Ovary (tissue), 9 donors: Measurements from ENCODE around the gene ZFPM1. TPM values are rescaled to one million over a fixed set of nuclear protein-coding genes. Genes with fewer than 3 reads are reported as not detected.

Source experiments
- DNase-seq, 5 donors: peaks; one replicate each; pipeline ENCODE4 v3.0.0-alpha.2; 2019 to 2020
- H3K27ac ChIP-seq, 2 donors: fragments of 200-600 bp; one replicate each; pipeline versions ENCODE4 v1.5.1 to v1.8.0; 2019 to 2022
- H3K27me3 ChIP-seq: fragments of 200-600 bp; one replicate; pipeline ENCODE4 v1.8.0; 2022
- H3K36me3 ChIP-seq: fragments of 200-600 bp; sonication (generic); one replicate; pipeline ENCODE4 v1.5.1; 2019
- H3K4me1 ChIP-seq: one replicate; pipeline ENCODE4 v1.8.1; 2013; ENCODE audit warnings: mild to moderate bottlenecking, moderate library complexity; ENCODE audit not compliant: insufficient read depth
- H3K4me3 ChIP-seq: fragments of 200-600 bp; sonication (generic); one replicate; pipeline ENCODE4 v1.5.1; 2017
- H3K9me3 ChIP-seq, 2 donors: fragments of 200-600 bp in 1 of 2; sonication (generic) in 1 of 2; one replicate each; pipeline versions ENCODE4 v1.5.1 to v1.8.1; 2013 to 2019; ENCODE audit warnings: mild to moderate bottlenecking in 1 of 2, moderate library complexity in 1 of 2
- EP300 ChIP-seq: sonication (generic); formaldehyde crosslinking; IDR thresholded peaks from one replicate; pipeline ENCODE4 v1.6.1; 2017; ENCODE audit warnings: antibody characterized with exemption
- POLR2A ChIP-seq: fragments of 450-650 bp; IDR thresholded peaks from one replicate; pipeline ENCODE4 v1.6.1; 2017; ENCODE audit warnings: antibody characterized with exemption, mild to moderate bottlenecking, moderate library complexity
- WGBS, 3 donors: extraction: QIAGEN DNeasy Blood & Tissue Kit in 1 of 3; methylation state at CpG; one replicate each; pipeline versions ENCODE4 v1.1.5 to v1.1.7; 2013 to 2017; 5-methylcytosine and 5-hydroxymethylcytosine counted together
- intact Hi-C, 4 donors: fragments of 100-400 bp; cut with DNase I; formaldehyde crosslinking; loops; one replicate each; pipeline versions ENCODE4 v1.11.0 to v1.15.1; 2022 to 2023
- polyA plus RNA-seq, 2 donors: library from polyadenylated mRNA; stranded (reverse); fragments of 200-250 nt in 1 of 2; fragments of 350-450 nt in 1 of 2; fragmentation: Illumina TruSeq in 1 of 2; extraction: RNeasy Lipid Tissue Mini Kit (QIAGEN cat#74804) in 1 of 2; gene quantifications; one replicate each; pipeline ENCODE4 v1.2.3, GENCODE V29; 2013 to 2014
- total RNA-seq, 7 donors: library from RNA; depleted of rRNA in 2 of 7; stranded (reverse); fragments of >200 nt in 2 of 7; fragmentation: NEBNext Ultra II Directional in 3 of 7; extraction: Animal tissue kit (Norgen Biotek cat#: 25700) in 3 of 7; gene quantifications; one replicate each; pipeline versions ENCODE4 v1.1.0 to v1.2.4, GENCODE V29; 2016 to 2023
- TF ChIP-seq, protein P1 (sequence below), 3 donors: fragments of 450-650 bp in 2 of 3; fragments of 200-600 bp in 1 of 3; IDR thresholded peaks; one replicate each; pipeline versions ENCODE4 v1.5.1 to v1.8.0; 2016 to 2022; ENCODE audit warnings: antibody characterized with exemption in 3 of 3, mild to moderate bottlenecking in 1 of 3
- donor health status: DM: no; HTN: no; CAD: no; lungs with moderate emphysema.
- donor health status: DM: no; HTN: no; CAD: no.
- donor health status: Bipolar disorder and iron deficiency.
- donor health status: DM: yes; HTN: yes; CAD: no.
- donor health status: DM: no; HTN: no; CAD: no.
- donor health status: DM: yes; HTN: yes; CAD: no.

The ZFPM1 gene
- total and polyA plus RNA-seq, 9 donors: 0.10 to 11.4 (median 3.5) TPM

DNA sequence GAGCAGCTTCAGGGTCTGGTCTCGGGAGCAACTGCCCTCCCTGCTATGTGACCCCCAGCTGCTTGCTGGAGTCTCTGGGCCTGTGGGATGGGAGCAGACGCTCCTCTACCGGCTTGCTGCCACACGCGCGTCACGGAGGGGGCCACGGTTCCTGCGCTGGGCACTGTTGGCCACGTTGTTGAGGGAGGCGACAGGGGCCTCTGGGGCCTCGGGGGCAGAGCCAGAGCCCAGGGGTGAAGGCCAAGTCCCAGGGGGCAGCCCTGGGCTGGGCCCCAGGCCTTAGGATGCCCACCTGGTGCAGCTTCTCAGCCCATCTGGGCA, 56.6 kb downstream of the ZFPM1 start:
- Histone ChIP-seq H3K4me3 (no peak overlapping the region), H3K9me3 (no peaks in the 10 kb centered on the region), H3K4me1 (no peaks in the 10 kb centered on the region), H3K36me3 (no peaks in the 10 kb centered on the region), H3K27me3 (no peaks in the 10 kb centered on the region), H3K27ac (no peak overlapping the region)
- DNase-seq: no peak
- intact Hi-C loops: no loop called here
- TF ChIP-seq, protein P1, sequence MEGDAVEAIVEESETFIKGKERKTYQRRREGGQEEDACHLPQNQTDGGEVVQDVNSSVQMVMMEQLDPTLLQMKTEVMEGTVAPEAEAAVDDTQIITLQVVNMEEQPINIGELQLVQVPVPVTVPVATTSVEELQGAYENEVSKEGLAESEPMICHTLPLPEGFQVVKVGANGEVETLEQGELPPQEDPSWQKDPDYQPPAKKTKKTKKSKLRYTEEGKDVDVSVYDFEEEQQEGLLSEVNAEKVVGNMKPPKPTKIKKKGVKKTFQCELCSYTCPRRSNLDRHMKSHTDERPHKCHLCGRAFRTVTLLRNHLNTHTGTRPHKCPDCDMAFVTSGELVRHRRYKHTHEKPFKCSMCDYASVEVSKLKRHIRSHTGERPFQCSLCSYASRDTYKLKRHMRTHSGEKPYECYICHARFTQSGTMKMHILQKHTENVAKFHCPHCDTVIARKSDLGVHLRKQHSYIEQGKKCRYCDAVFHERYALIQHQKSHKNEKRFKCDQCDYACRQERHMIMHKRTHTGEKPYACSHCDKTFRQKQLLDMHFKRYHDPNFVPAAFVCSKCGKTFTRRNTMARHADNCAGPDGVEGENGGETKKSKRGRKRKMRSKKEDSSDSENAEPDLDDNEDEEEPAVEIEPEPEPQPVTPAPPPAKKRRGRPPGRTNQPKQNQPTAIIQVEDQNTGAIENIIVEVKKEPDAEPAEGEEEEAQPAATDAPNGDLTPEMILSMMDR (IDR thresholded peaks at IDR 0.05): no peak
- TF ChIP-seq EP300: no peak
- TF ChIP-seq POLR2A: no peak
- WGBS, 3 donors: 63 to 75% (median 73%) methylated on average over 12 of the region's 12 CpGs

DNA sequence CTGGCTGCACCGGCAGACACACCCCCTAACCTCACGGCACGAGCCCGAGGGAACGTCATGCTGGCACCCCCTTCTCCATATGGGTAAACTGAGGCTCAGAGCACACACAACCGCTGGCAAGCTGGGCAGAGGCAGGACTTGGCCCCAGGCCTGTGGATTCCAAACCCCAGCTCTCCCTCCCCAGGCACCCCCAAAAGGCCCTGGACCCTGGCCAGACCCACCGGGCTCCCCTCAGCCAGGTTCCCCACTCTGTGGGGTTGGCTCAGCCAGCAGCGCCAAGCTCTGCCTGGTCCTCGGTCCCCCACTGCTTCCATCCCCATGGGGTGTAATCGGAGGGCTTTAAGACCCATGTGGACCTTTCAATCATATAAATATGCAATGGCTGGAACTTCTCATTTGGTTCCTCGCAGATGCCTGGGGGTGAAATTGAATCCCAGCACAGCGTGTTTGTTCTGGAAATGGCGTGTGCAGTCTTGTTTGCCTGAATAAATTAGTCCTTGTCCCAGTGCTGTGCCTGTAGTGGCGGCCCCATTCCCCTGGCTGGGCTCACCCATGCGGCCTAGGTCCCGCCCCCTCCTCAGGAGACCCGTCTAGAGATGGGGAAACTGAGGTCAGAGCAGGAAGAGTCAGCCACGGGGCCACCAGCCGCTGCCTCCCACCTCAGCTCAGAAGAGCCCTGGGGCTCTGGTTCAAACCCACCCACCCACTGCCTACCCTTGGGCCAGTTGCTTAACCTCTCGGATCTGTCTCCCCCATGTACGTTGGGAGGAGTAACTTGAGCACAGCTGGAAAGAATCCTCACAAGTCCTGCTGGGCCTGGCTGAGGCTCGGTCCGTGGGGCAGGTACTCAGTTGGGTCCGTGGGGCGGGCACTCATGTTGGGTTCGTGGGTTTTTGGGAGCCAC, 57.3 kb downstream of the ZFPM1 start:
- no peaks in the 10 kb centered on the region for H3K27me3 ChIP-seq
- no peak overlapping the region for H3K27ac ChIP-seq
- no peak overlapping the region for H3K4me3 ChIP-seq
- H3K36me3 ChIP-seq: no peaks in the 10 kb centered on the region
- no peak for TF ChIP-seq POLR2A
- no peak for TF ChIP-seq EP300
- TF ChIP-seq, protein P1 (IDR thresholded peaks at IDR 0.05): no peak
- no peaks in the 10 kb centered on the region for H3K9me3 ChIP-seq
- intact Hi-C loops: no loop called here
- no peaks in the 10 kb centered on the region for H3K4me1 ChIP-seq
- 51 to 63% (median 56%) methylated on average over 21 to 26 of the region's 26 CpGs for WGBS, 3 donors
- DNase-seq: no peak

- TF ChIP-seq, protein P1 (IDR thresholded peaks at IDR 0.05): no peak
- TF ChIP-seq EP300: no peak
- TF ChIP-seq POLR2A: no peak
- H3K27me3 ChIP-seq: no peaks in the 10 kb centered on the region
- H3K36me3 ChIP-seq: no peaks in the 10 kb centered on the region
- intact Hi-C loops: no loop called here
- WGBS, 3 donors: 79 to 82% (median 80%) methylated on average over 7 of the region's 7 CpGs
- no peak for DNase-seq
- H3K4me3 ChIP-seq: no peak overlapping the region
- no peaks in the 10 kb centered on the region for H3K4me1 ChIP-seq
- no peak overlapping the region for H3K27ac ChIP-seq
- H3K9me3 ChIP-seq: no peaks in the 10 kb centered on the region
These were observed 58.0 kb downstream of the ZFPM1 start for GRCh38 chr16:88511060-88511459.

DNA sequence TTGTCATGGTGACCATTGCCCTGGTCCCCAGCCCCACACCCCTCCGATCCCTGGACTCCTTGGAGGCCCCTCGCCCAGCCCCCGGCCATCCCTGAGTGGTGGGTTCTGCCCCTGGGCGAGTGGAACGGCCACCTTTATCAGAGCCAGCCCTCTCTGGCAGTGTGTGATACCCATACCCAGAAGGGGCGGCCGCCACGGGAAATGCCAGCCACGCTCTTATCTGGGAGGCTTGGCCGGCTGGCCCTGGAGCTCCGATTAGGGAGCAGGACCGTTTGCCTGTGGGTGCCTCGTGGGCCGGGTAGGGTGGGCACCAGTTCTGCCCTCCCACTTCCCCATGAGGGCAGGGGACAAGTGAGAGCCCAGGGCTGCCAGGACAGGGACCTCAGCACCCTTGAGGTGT, 58.8 kb downstream of the ZFPM1 start:
- Histone ChIP-seq H3K4me1 (no peaks in the 10 kb centered on the region), H3K36me3 (no peaks in the 10 kb centered on the region), H3K9me3 (no peaks in the 10 kb centered on the region), H3K4me3 (no peak overlapping the region), H3K27ac (no peak overlapping the region), H3K27me3 (no peaks in the 10 kb centered on the region)
- DNase-seq: no peak
- intact Hi-C loops: no loop called here
- no peak for TF ChIP-seq EP300
- TF ChIP-seq POLR2A: no peak
- TF ChIP-seq, protein P1 (IDR thresholded peaks at IDR 0.05): no peak
- WGBS, 3 donors: 60 to 70% (median 69%) methylated on average over 9 to 14 of the region's 14 CpGs
